Measurements from ENCODE around the gene AFAP1. TPM values are rescaled to one million over a fixed set of nuclear protein-coding genes. Genes with fewer than 3 reads are reported as not detected.

The AFAP1 gene
- total RNA-seq (2021) (17.6 to 23.6 TPM (median 18.0 TPM) in 3 replicates), Bru-seq, nascent RNA (percentile 67 among the genes with signal in this experiment)
- long read RNA-seq, experiment 1, full-length matches to known transcripts, result 25 of 63 reads
- long read RNA-seq, experiment 1, partial matches to known transcripts, result 6 of 63 reads
- long read RNA-seq, experiment 1, other reads (novel, unspliced or antisense), result 32 of 63 reads
- long read RNA-seq, experiment 2, partial matches to known transcripts, result 4 of 27 reads
- long read RNA-seq, experiment 2, other reads (novel, unspliced or antisense), result 23 of 27 reads
- long read RNA-seq, experiment 3, partial matches to known transcripts, result 0 of 1 reads
- long read RNA-seq, experiment 3, other reads (novel, unspliced or antisense), result 1 of 1 reads

DNA sequence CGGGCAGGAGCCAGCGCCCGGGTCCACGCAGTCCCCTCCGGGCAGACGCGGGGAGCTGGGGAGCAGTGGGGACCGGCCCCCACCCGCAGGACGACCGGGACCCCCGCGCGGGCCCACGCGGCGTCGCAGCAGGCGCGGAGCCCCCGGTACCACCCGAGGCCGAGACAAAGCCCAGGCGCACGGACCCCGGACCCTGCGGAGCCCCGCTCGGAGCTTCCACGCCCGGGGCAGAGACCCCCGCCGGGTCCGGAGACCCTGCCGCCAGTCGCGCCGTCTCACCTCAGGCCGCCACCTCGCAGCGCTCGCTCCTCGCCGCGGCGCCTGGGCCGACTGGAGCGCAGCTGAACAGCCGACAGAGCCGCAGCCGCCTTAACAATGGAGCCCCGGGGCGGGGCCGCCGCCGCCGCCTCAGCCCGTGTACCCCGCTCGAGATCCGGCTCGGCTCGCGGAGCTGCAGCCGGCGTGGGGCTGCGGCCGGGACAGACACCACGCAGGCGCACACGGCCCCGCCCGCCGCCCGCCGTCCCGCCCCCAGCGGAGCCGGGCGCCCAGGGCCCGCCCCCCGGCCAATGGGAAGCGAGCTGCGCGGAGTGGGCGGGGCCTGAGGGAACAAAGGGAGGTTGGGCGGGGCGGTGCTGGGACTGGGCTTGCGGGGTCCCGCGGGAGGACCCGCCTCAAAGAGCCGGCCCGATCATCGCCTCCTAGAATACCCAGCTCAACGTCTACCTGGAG lies at the start of gene AFAP1:
TSS of gene AFAP1 (minus strand) at position 485 of the 732 bp plus-strand sequence. CDS start 67,783 bp downstream, outside the sequence.
- H3K4me1 Mint-ChIP-seq, result peaks cover 47% of the 10 kb centered on the region
- ChIA-PET POLR2A (interaction anchor here (0.5 to 1.6 kb wide), 3 partner anchors 9 to 112 kb away, joined by 4 to 5 read pairs (median 4); no protein-coding TSS in a partner anchor), CTCF (interaction anchor here (0.5 to 6.8 kb wide), 15 partner anchors 10 to 327 kb away, joined by 3 to 74 read pairs (median 5); no protein-coding TSS in a partner anchor)
- no peak within 1 kb of the TSS for H3K27ac Mint-ChIP-seq
- no peaks in the 10 kb centered on the region for H3K9me3 Mint-ChIP-seq
- H3K27me3 Mint-ChIP-seq (ENCODE audit: low read depth), result peaks cover 5% of the 10 kb centered on the region
- ATAC-seq (peak; percentile 91), DNase-seq (ENCODE audit: low spot score) (peak; percentile 94)
- no peaks in the 10 kb centered on the region for H3K36me3 Mint-ChIP-seq
- peak within 1 kb of the TSS; percentile 77 for H3K4me3 Mint-ChIP-seq
- peak; percentile 32; the same call in 1 of the 2 replicates for TF ChIP-seq CREM (CRISPR knock-in tag; IDR thresholded peaks at IDR 0.05)
- TF ChIP-seq ZMAT4 (CRISPR knock-in tag; IDR thresholded peaks at IDR 0.05), result no peak
- TF ChIP-seq, protein P1, sequence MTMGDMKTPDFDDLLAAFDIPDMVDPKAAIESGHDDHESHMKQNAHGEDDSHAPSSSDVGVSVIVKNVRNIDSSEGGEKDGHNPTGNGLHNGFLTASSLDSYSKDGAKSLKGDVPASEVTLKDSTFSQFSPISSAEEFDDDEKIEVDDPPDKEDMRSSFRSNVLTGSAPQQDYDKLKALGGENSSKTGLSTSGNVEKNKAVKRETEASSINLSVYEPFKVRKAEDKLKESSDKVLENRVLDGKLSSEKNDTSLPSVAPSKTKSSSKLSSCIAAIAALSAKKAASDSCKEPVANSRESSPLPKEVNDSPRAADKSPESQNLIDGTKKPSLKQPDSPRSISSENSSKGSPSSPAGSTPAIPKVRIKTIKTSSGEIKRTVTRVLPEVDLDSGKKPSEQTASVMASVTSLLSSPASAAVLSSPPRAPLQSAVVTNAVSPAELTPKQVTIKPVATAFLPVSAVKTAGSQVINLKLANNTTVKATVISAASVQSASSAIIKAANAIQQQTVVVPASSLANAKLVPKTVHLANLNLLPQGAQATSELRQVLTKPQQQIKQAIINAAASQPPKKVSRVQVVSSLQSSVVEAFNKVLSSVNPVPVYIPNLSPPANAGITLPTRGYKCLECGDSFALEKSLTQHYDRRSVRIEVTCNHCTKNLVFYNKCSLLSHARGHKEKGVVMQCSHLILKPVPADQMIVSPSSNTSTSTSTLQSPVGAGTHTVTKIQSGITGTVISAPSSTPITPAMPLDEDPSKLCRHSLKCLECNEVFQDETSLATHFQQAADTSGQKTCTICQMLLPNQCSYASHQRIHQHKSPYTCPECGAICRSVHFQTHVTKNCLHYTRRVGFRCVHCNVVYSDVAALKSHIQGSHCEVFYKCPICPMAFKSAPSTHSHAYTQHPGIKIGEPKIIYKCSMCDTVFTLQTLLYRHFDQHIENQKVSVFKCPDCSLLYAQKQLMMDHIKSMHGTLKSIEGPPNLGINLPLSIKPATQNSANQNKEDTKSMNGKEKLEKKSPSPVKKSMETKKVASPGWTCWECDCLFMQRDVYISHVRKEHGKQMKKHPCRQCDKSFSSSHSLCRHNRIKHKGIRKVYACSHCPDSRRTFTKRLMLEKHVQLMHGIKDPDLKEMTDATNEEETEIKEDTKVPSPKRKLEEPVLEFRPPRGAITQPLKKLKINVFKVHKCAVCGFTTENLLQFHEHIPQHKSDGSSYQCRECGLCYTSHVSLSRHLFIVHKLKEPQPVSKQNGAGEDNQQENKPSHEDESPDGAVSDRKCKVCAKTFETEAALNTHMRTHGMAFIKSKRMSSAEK (CRISPR knock-in tag; IDR thresholded peaks at IDR 0.05; ENCODE audit: borderline replicate concordance), result no peak
- no peak for TF ChIP-seq ZNF423 (CRISPR knock-in tag; IDR thresholded peaks at IDR 0.05)
- TF ChIP-seq, protein P2, sequence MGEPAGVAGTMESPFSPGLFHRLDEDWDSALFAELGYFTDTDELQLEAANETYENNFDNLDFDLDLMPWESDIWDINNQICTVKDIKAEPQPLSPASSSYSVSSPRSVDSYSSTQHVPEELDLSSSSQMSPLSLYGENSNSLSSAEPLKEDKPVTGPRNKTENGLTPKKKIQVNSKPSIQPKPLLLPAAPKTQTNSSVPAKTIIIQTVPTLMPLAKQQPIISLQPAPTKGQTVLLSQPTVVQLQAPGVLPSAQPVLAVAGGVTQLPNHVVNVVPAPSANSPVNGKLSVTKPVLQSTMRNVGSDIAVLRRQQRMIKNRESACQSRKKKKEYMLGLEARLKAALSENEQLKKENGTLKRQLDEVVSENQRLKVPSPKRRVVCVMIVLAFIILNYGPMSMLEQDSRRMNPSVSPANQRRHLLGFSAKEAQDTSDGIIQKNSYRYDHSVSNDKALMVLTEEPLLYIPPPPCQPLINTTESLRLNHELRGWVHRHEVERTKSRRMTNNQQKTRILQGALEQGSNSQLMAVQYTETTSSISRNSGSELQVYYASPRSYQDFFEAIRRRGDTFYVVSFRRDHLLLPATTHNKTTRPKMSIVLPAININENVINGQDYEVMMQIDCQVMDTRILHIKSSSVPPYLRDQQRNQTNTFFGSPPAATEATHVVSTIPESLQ (CRISPR knock-in tag; IDR thresholded peaks at IDR 0.05), result no peak
- 0 out of 2 replicates have a peak, but pooled peaks have one; percentile 17 for TF ChIP-seq ZBTB21 (CRISPR knock-in tag; IDR thresholded peaks at IDR 0.05; ENCODE audit: borderline replicate concordance)
- TF ChIP-seq SP1 (CRISPR knock-in tag; conservative IDR thresholded peaks at IDR 0.05), result peak; percentile 83
- TF ChIP-seq ARID4B (CRISPR knock-in tag; IDR thresholded peaks at IDR 0.05; ENCODE audit: borderline replicate concordance), result no peak
- TF ChIP-seq TP53 (CRISPR knock-in tag; IDR thresholded peaks at IDR 0.05), result peak; percentile 61; the same call in 1 of the 2 replicates
- peak; percentile 69; the same call in 1 of the 2 replicates for TF ChIP-seq ZNF317 (CRISPR knock-in tag; IDR thresholded peaks at IDR 0.05; ENCODE audit: borderline replicate concordance, low read depth)
- TF ChIP-seq ZNF232 (CRISPR knock-in tag; IDR thresholded peaks at IDR 0.05), result 0 out of 2 replicates have a peak, but pooled peaks have one; percentile 1
- no peak for TF ChIP-seq JUN (CRISPR knock-in tag; IDR thresholded peaks at IDR 0.05)
- TF ChIP-seq GABPB1 (CRISPR knock-in tag; IDR thresholded peaks at IDR 0.05), result no peak
- no peak for TF ChIP-seq ZNF425 (CRISPR knock-in tag; conservative IDR thresholded peaks at IDR 0.05)
- no peak for TF ChIP-seq NR1H2 (CRISPR knock-in tag; IDR thresholded peaks at IDR 0.05)
- TF ChIP-seq, protein P3, sequence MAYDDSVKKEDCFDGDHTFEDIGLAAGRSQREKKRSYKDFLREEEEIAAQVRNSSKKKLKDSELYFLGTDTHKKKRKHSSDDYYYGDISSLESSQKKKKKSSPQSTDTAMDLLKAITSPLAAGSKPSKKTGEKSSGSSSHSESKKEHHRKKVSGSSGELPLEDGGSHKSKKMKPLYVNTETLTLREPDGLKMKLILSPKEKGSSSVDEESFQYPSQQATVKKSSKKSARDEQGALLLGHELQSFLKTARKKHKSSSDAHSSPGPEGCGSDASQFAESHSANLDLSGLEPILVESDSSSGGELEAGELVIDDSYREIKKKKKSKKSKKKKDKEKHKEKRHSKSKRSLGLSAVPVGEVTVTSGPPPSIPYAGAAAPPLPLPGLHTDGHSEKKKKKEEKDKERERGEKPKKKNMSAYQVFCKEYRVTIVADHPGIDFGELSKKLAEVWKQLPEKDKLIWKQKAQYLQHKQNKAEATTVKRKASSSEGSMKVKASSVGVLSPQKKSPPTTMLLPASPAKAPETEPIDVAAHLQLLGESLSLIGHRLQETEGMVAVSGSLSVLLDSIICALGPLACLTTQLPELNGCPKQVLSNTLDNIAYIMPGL (CRISPR knock-in tag; IDR thresholded peaks at IDR 0.05), result no peak
- TF ChIP-seq RELA (CRISPR knock-in tag; IDR thresholded peaks at IDR 0.05; ENCODE audit: borderline replicate concordance), result no peak
- TF ChIP-seq PREB (CRISPR knock-in tag; IDR thresholded peaks at IDR 0.05; ENCODE audit: borderline replicate concordance), result no peak
